GM12872 (cell line): ENCODE results near the gene PRKX.
A peak's percentile ranks its signal among the peaks of the same experiment; 100 is the strongest.

Experiments
- CTCF ChIP-seq: IDR thresholded peaks from 3 replicates; pipeline ENCODE4 v1.5.1; 2011; ENCODE audit warnings: low read depth, mild to moderate bottlenecking, low read length, moderate library complexity; ENCODE audit not compliant: insufficient read depth

The PRKX gene

GRCh38 chrX:3653111-3653510 lies 60.3 kb downstream of the PRKX start:
- TF ChIP-seq CTCF, result no peak

GRCh38 chrX:3651277-3651676 lies 62.2 kb downstream of the PRKX start:
- TF ChIP-seq CTCF, result peak; percentile 33; the same call in 2 of the 3 replicates

GRCh38 chrX:3648084-3648483 lies 65.4 kb downstream of the PRKX start:
- no peak for TF ChIP-seq CTCF

- no peak for TF ChIP-seq CTCF
Measured at GRCh38 chrX:3639236-3639635, 74.2 kb downstream of the PRKX start.

- TF ChIP-seq CTCF, result peak; percentile 54
Measured at GRCh38 chrX:3638280-3638873, 75.1 kb downstream of the PRKX start.

GRCh38 chrX:3636803-3637202 lies 76.6 kb downstream of the PRKX start:
- TF ChIP-seq CTCF, result no peak

- no peak for TF ChIP-seq CTCF
Measured at GRCh38 chrX:3631196-3631595, 82.3 kb downstream of the PRKX start.
